Measurements from ENCODE around the gene ZNF594.
"Not testable (repeated sequence)": the region's sequence is repeated elsewhere in the genome, so short reads cannot be mapped to it uniquely, and the experiment has no call there.

The ZNF594 gene

GRCh38 chr17:5191541-5192417, at the start of gene ZNF594:
Gene ZNF594, minus strand, starts transcription at chr17:5191868. Its CDS starts 7,612 bp downstream, at chr17:5184256.
- peak; percentile 95 to 96 for DNase-seq

- not testable (repeated sequence) for DNase-seq
Observed at GRCh38 chr17:5239769-5240168, 48.1 kb upstream of the ZNF594 start.

- no peak for DNase-seq
Observed at GRCh38 chr17:5238333-5238732, 46.7 kb upstream of the ZNF594 start.

- DNase-seq, result no peak
Observed at GRCh38 chr17:5237541-5238016, 45.9 kb upstream of the ZNF594 start.

- DNase-seq, result no peak
Observed at GRCh38 chr17:5236938-5237540, 45.4 kb upstream of the ZNF594 start.

GRCh38 chr17:5234645-5235576, 43.2 kb upstream of the ZNF594 start, which contains the start of gene SCIMP:
Gene SCIMP, minus strand, starts transcription at chr17:5234860. Its CDS starts 105 bp downstream, at chr17:5234755.
- no peak for DNase-seq

GRCh38 chr17:5233492-5233891, 41.8 kb upstream of the ZNF594 start:
- DNase-seq, result not testable (repeated sequence)

- no peak for DNase-seq
Observed at GRCh38 chr17:5226940-5227878, 35.5 kb upstream of the ZNF594 start.

GRCh38 chr17:5225668-5226457, 34.2 kb upstream of the ZNF594 start:
- no peak for DNase-seq

GRCh38 chr17:5221912-5222311, 30.2 kb upstream of the ZNF594 start:
- DNase-seq, result not testable (repeated sequence)

GRCh38 chr17:5220074-5220473, 28.4 kb upstream of the ZNF594 start:
- DNase-seq, result no peak

GRCh38 chr17:5219536-5219935, 27.9 kb upstream of the ZNF594 start:
- no peak for DNase-seq

GRCh38 chr17:5217562-5217961, 25.9 kb upstream of the ZNF594 start:
- DNase-seq, result not testable (repeated sequence)

GRCh38 chr17:5211458-5211857, 19.8 kb upstream of the ZNF594 start:
- no peak for DNase-seq

- DNase-seq, result no peak
Observed at GRCh38 chr17:5210614-5211252, 19.1 kb upstream of the ZNF594 start.

GRCh38 chr17:5210091-5210490, 18.4 kb upstream of the ZNF594 start:
- DNase-seq, result no peak

- no peak for DNase-seq
Observed at GRCh38 chr17:5209396-5209795, 17.7 kb upstream of the ZNF594 start.

- DNase-seq, result no peak
Observed at GRCh38 chr17:5203908-5204294, 12.2 kb upstream of the ZNF594 start.

- DNase-seq, result no peak
Observed at GRCh38 chr17:5203178-5203907, 11.7 kb upstream of the ZNF594 start.

- DNase-seq, result no peak
Observed at GRCh38 chr17:5201011-5201410, 9.3 kb upstream of the ZNF594 start.
